K562 (cell line): ENCODE data around the gene FAM20B. TPM values are rescaled to one million over a fixed set of nuclear protein-coding genes. Genes with fewer than 3 reads are reported as not detected.

Experiments
- ATAC-seq: fragments of 200-7000 bp; cut with Tn5 transposase; 3 replicates; pipeline ENCODE4 v1.9.1; 2020; ENCODE audit warnings: moderate library complexity
- BruUV-seq: library from RNA; stranded (reverse); fragments of 400-500 nt; replicated peaks from 2 replicates; lab custom pipeline; 2021; lab: Mats Ljungman, UMichigan
- CTCF ChIA-PET: fragments of 300-600 bp; formaldehyde crosslinking; extraction: SDS; loops from one replicate; lab custom pipeline; 2021; ENCODE audit warnings: low intra/inter-chr PET ratio; lab: Yijun Ruan, JAX
- POLR2A ChIA-PET: fragments of 300-600, 350-650 bp; sonication (Branson Sonifier 250); formaldehyde crosslinking; extraction: SDS; loops from one replicate; lab custom pipeline; 2021; ENCODE audit warnings: antibody characterized with exemption, inconsistent platforms; lab: Yijun Ruan, JAX
- DNase-seq, 4 experiments: peaks; one replicate each; pipeline versions ENCODE4 v3.0.0 to v3.0.0-alpha.2; 2011 to 2018; ENCODE audit warnings: low spot score in 3 of 4, mixed read lengths in 3 of 4; ENCODE audit errors: extremely low read depth in 1 of 4
- FAIRE-seq: peaks from 2 replicates; lab custom pipeline; 2011; peaks lifted over from hg19 to GRCh38; lab: Jason Lieb, UNC
- H2AFZ ChIP-seq: 2 replicates; pipeline ENCODE4 v1.6.0; 2011; ENCODE audit warnings: low read depth, low read length, control low read depth, inconsistent platforms
- H3K27ac ChIP-seq: fragments of 200-600 bp; 3 replicates; pipeline ENCODE4 v1.8.0; 2011; ENCODE audit warnings: low read depth, mild to moderate bottlenecking, control low read depth, inconsistent platforms, low read length, moderate library complexity, mixed read lengths; ENCODE audit errors: extremely low read depth
- H3K27me3 ChIP-seq, 2 experiments: fragments of 300-600 bp in 1 of 2; 2 replicates in 1 of 2; 3 replicates in 1 of 2; pipeline versions ENCODE4 v1.6.0 to v1.8.0; 2011; ENCODE audit warnings: inconsistent platforms in 2 of 2, low read length in 2 of 2, mild to moderate bottlenecking in 1 of 2, mixed read lengths in 1 of 2, moderate library complexity in 1 of 2; ENCODE audit not compliant: control insufficient read depth in 2 of 2, insufficient read depth in 2 of 2
- H3K36me3 ChIP-seq: fragments of 300-600 bp; 3 replicates; pipeline ENCODE4 v1.8.0; 2011; ENCODE audit warnings: mild to moderate bottlenecking, low read length, inconsistent platforms; ENCODE audit not compliant: control insufficient read depth, insufficient read depth
- H3K4me1 ChIP-seq, 2 experiments: fragments of 200-600 bp in 1 of 2; replicated peaks in 1 of 2; 2 replicates in 1 of 2; 3 replicates in 1 of 2; pipeline versions ENCODE4 v1.5.1 to v1.8.0; 2011; ENCODE audit warnings: inconsistent platforms in 2 of 2, low read length in 2 of 2, mild to moderate bottlenecking in 1 of 2, mixed read lengths in 1 of 2, moderate library complexity in 1 of 2; ENCODE audit not compliant: control insufficient read depth in 2 of 2, insufficient read depth in 2 of 2
- H3K4me2 ChIP-seq: 2 replicates; pipeline ENCODE4 v1.6.1; 2011; ENCODE audit warnings: low read length, control low read depth, inconsistent platforms, mixed read lengths; ENCODE audit not compliant: insufficient read depth
- H3K4me3 ChIP-seq: fragments of 200-600 bp; sonication (generic), shearing (Covaris generic); 2 replicates; pipeline ENCODE4 v1.5.1; 2016; ENCODE audit warnings: control low read depth, inconsistent platforms
- H3K79me2 ChIP-seq: fragments of 200-600 bp; 3 replicates; pipeline ENCODE4 v1.8.0; 2011; ENCODE audit warnings: low read length, inconsistent platforms; ENCODE audit not compliant: control insufficient read depth, insufficient read depth
- H3K9ac ChIP-seq, 2 experiments: 2 replicates each; pipeline versions ENCODE4 v1.6.0 to v1.6.1; 2011; ENCODE audit warnings: low read depth in 2 of 2, low read length in 2 of 2, control low read depth in 1 of 2, inconsistent platforms in 1 of 2, mild to moderate bottlenecking in 1 of 2, mixed read lengths in 1 of 2; ENCODE audit not compliant: insufficient read depth in 1 of 2
- H3K9me1 ChIP-seq: one replicate; pipeline ENCODE4 v1.6.0; 2011; ENCODE audit warnings: inconsistent platforms, mild to moderate bottlenecking, low read length, moderate library complexity; ENCODE audit not compliant: control insufficient read depth, insufficient read depth
- H3K9me3 ChIP-seq: replicated peaks from 2 replicates; pipeline ENCODE4 v1.5.1; 2011; ENCODE audit warnings: low read depth, low read length, inconsistent platforms; ENCODE audit not compliant: control insufficient read depth, insufficient read depth
- H4K20me1 ChIP-seq: replicated peaks from 2 replicates; pipeline ENCODE4 v1.6.1; 2011; ENCODE audit warnings: low read length, inconsistent platforms, mixed read lengths; ENCODE audit not compliant: control insufficient read depth, insufficient read depth
- ADNP ChIP-seq: fragments of 200-800 bp; sonication (Bioruptor generic); IDR thresholded peaks from 2 replicates; pipeline ENCODE4 v1.6.1; 2016; ENCODE audit warnings: missing genetic modification characterization, missing compliant biosample characterization
- MEIS2 ChIP-seq: fragments of 450-650 bp; IDR thresholded peaks from 2 replicates; pipeline ENCODE4 v1.6.1; 2014; ENCODE audit warnings: mild to moderate bottlenecking; ENCODE audit not compliant: partially characterized antibody
- PBX2 ChIP-seq, 2 experiments: IDR thresholded peaks in 1 of 2; conservative IDR thresholded peaks in 1 of 2; 2 replicates each; pipeline ENCODE4 v1.6.1; 2016; ENCODE audit warnings: low read depth in 2 of 2, mild to moderate bottlenecking in 1 of 2, missing compliant biosample characterization in 1 of 2, missing genetic modification characterization in 1 of 2, moderate library complexity in 1 of 2
- PKNOX1 ChIP-seq: fragments of 450-650 bp; IDR thresholded peaks from 2 replicates; pipeline ENCODE4 v1.6.1; 2016
- PTBP1 ChIP-seq: fragments of 200-400 bp; formaldehyde crosslinking; IDR thresholded peaks from 2 replicates; pipeline ENCODE4 v1.6.1; 2017; ENCODE audit warnings: low read depth, low read length
- ZNF146 ChIP-seq: IDR thresholded peaks from one replicate; pipeline ENCODE4 v1.6.1; 2018; ENCODE audit warnings: missing compliant biosample characterization; ENCODE audit not compliant: unreplicated experiment
- WGBS: fragments of 100-300 bp; shearing (Covaris generic); methylation state at CpG from one replicate; pipeline ENCODE4 v1.1.6; 2016; ENCODE audit warnings: low coverage, mixed read lengths; ENCODE audit not compliant: insufficient coverage; ENCODE audit errors: missing lambda C conversion rate; 5-methylcytosine and 5-hydroxymethylcytosine counted together
- in situ Hi-C: fragments of 300-500 bp; cut with MboI; formaldehyde crosslinking; loops from 4 replicates; pipeline ENCODE4 v1.15.0; 2018; ENCODE audit warnings: inconsistent platforms, mixed read lengths
- intact Hi-C: fragments of 100-400 bp; cut with micrococcal nuclease; formaldehyde crosslinking; loops from 2 replicates; pipeline ENCODE4 v1.14.2; 2022
- polyA plus RNA-seq, 8 experiments: library from polyadenylated mRNA; depleted of rRNA in 4 of 8; stranded (reverse) in 5 of 8; unstranded in 3 of 8; fragments of >200 nt; fragmentation: Nextera tagmentation in 2 of 8; fragmentation: Illumina TruSeq in 1 of 8; extraction: Ambion mirVana in 2 of 8; extraction: Trizol in 1 of 8; gene quantifications; 2 replicates each; pipeline versions ENCODE4 v1.2.1 to v1.2.3, GENCODE V29; 2011 to 2014; ENCODE audit warnings: inconsistent platforms in 1 of 8, missing spikeins in 1 of 8
- total RNA-seq, 7 experiments: library from RNA; depleted of rRNA in 6 of 7; stranded (reverse); fragments of >200 nt in 6 of 7; fragmentation: Illumina TruSeq in 2 of 7; extraction: Trizol in 2 of 7; gene quantifications; 2 replicates each; pipeline versions ENCODE4 v1.2.1 to v1.2.3, GENCODE V29; 2011 to 2021; ENCODE audit warnings: low replicate concordance in 1 of 7

FAM20B gene
- total and polyA plus RNA-seq, 9 of the 15 experiments (the other 6 are each of a cell fraction or from before 2014, with no cell fraction given): 7.2 to 67.5 (median 42.9) TPM

- no peak overlapping the region for H3K27ac ChIP-seq
- intact Hi-C loops (no loop called here), in situ Hi-C loops (no loop called here)
- H3K27me3 ChIP-seq: no peaks in the 10 kb centered on the region
- H3K4me1 ChIP-seq: no peaks in the 10 kb centered on the region
- no peak for TF ChIP-seq ADNP
- no peak for TF ChIP-seq ZNF146 (CRISPR knock-in tag)
- TF ChIP-seq PKNOX1: peak; percentile 34; the same call in 1 of the 2 replicates
- TF ChIP-seq PBX2 (CRISPR knock-in tag; IDR thresholded peaks at IDR 0.05; ENCODE audit: low read depth): no peak
- peak; percentile 57; the same call in 1 of the 2 replicates for TF ChIP-seq PBX2 (tag; conservative IDR thresholded peaks at IDR 0.05; ENCODE audit: low read depth)
- TF ChIP-seq PTBP1: no peak
- TF ChIP-seq MEIS2: peak; percentile 47
- no peaks in the 10 kb centered on the region for H4K20me1 ChIP-seq
- H3K4me3 ChIP-seq: no peak overlapping the region
- ChIA-PET CTCF (interaction anchor here (0.7 kb wide), 1 partner anchor 178 kb away, joined by 3 read pairs; the partner anchor contains the start of gene SOAT1), POLR2A (interaction anchor here (1.3 kb wide), 1 partner anchor 28 kb away, joined by 4 read pairs; no protein-coding TSS in a partner anchor)
- no peaks in the 10 kb centered on the region for H3K79me2 ChIP-seq
- no TSS peak for BruUV-seq
- peaks cover 59% of the 10 kb centered on the region; the same call in 2 of the 3 replicates for H3K36me3 ChIP-seq
- no peak overlapping the region for H3K9ac ChIP-seq
- DNase-seq: no peak
- 48% methylated on average over 3 of the region's 3 CpGs for WGBS
- no peak overlapping the region for H3K4me2 ChIP-seq
- no peak for ATAC-seq
- no peak overlapping the region for H2AFZ ChIP-seq
- no peak for FAIRE-seq
- H3K9me1 ChIP-seq: no peaks in the 10 kb centered on the region
- H3K9me3 ChIP-seq: no peaks in the 10 kb centered on the region
Measured at GRCh38 chr1:179115181-179115580, 89.5 kb downstream of the FAM20B start.
